Activated CD4-positive, CD25-positive, alpha-beta regulatory T cell treated with anti-CD3 and anti-CD28 coated beads, Interleukin-2, amount 50 U/mL, for 16 hours (primary cell): Measurements from ENCODE around the gene CD8B.
"Not testable (repeated sequence)": the region's sequence is repeated elsewhere in the genome, so short reads cannot be mapped to it uniquely, and the experiment has no call there.

ENCODE experiments used
- DNase-seq: peaks from one replicate; pipeline ENCODE4 v3.0.0-alpha.2; 2020; ENCODE audit warnings: low read depth, low spot score

The CD8B gene

GRCh38 chr2:86836915-86837695, 24.6 kb downstream of the CD8B start:
- DNase-seq: not testable (repeated sequence)

- DNase-seq: not testable (repeated sequence)
These were observed 26.2 kb downstream of the CD8B start for GRCh38 chr2:86835548-86835889.

GRCh38 chr2:86833315-86833714, 28.4 kb downstream of the CD8B start:
- no peak for DNase-seq

GRCh38 chr2:86832334-86833096, 29.2 kb downstream of the CD8B start:
- DNase-seq: no peak

GRCh38 chr2:86831537-86831936, 30.1 kb downstream of the CD8B start:
- no peak for DNase-seq

- no peak for DNase-seq
These were observed 34.7 kb downstream of the CD8B start for GRCh38 chr2:86826951-86827350.

- no peak for DNase-seq
These were observed 35.8 kb downstream of the CD8B start for GRCh38 chr2:86825693-86826381.

GRCh38 chr2:86825036-86825692, 36.5 kb downstream of the CD8B start:
- no peak for DNase-seq

GRCh38 chr2:86822668-86823345, 38.9 kb downstream of the CD8B start:
- DNase-seq: no peak

GRCh38 chr2:86821842-86822241, 39.8 kb downstream of the CD8B start:
- no peak for DNase-seq

GRCh38 chr2:86821306-86821705, 40.4 kb downstream of the CD8B start:
- DNase-seq: no peak

GRCh38 chr2:86818957-86819356, 42.7 kb downstream of the CD8B start:
- no peak for DNase-seq

- DNase-seq: no peak
These were observed 43.4 kb downstream of the CD8B start for GRCh38 chr2:86818114-86818801.

- DNase-seq: no peak
These were observed 46.1 kb downstream of the CD8B start for GRCh38 chr2:86815611-86816010.

- no peak for DNase-seq
These were observed 52.1 kb downstream of the CD8B start for GRCh38 chr2:86809481-86810121.

- peak; percentile 81 for DNase-seq
These were observed 53.1 kb downstream of the CD8B start for GRCh38 chr2:86808315-86809161.

GRCh38 chr2:86807468-86808275, 54.0 kb downstream of the CD8B start:
- DNase-seq: no peak

GRCh38 chr2:86807133-86807467, 54.6 kb downstream of the CD8B start:
- no peak for DNase-seq
